Choroid plexus epithelial cell (primary cell): ENCODE measurements around the gene RNF148.

Experiments
- DNase-seq: peaks from one replicate; pipeline ENCODE4 v3.0.0-alpha.2; 2010; ENCODE audit warnings: low read depth
- H3K4me3 ChIP-seq: 2 replicates; pipeline ENCODE4 v1.5.1; 2011; ENCODE audit warnings: low read depth, mild to moderate bottlenecking, control low read depth, low read length, moderate library complexity
- TF ChIP-seq, protein P1 (sequence below): conservative IDR thresholded peaks from 2 replicates; pipeline ENCODE4 v1.5.1; 2011; ENCODE audit warnings: low read depth, mild to moderate bottlenecking, control low read depth, inconsistent platforms, low read length, moderate library complexity

The RNF148 gene

DNA sequence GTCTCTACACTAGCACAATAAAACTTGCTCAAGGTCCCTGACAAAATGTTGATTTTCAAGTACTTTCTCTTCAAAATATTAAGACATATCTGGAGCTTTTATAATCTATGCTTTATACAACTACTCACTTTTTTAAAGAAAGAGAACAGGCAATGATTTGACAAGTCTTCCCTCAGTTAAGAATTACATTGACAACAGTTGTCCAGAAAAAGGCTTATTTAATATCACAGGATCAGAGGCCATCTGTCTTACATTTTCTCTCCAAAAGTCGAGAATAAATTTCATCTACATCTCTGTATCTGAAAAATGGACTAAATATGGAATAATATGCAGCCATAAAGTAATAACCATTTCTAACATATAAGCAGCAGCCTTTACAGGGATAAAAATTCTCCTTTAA is 8.2 kb upstream of the RNF148 start:
- H3K4me3 ChIP-seq = no peak overlapping the region
- TF ChIP-seq, protein P1, sequence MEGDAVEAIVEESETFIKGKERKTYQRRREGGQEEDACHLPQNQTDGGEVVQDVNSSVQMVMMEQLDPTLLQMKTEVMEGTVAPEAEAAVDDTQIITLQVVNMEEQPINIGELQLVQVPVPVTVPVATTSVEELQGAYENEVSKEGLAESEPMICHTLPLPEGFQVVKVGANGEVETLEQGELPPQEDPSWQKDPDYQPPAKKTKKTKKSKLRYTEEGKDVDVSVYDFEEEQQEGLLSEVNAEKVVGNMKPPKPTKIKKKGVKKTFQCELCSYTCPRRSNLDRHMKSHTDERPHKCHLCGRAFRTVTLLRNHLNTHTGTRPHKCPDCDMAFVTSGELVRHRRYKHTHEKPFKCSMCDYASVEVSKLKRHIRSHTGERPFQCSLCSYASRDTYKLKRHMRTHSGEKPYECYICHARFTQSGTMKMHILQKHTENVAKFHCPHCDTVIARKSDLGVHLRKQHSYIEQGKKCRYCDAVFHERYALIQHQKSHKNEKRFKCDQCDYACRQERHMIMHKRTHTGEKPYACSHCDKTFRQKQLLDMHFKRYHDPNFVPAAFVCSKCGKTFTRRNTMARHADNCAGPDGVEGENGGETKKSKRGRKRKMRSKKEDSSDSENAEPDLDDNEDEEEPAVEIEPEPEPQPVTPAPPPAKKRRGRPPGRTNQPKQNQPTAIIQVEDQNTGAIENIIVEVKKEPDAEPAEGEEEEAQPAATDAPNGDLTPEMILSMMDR = no peak
- no peak for DNase-seq

DNA sequence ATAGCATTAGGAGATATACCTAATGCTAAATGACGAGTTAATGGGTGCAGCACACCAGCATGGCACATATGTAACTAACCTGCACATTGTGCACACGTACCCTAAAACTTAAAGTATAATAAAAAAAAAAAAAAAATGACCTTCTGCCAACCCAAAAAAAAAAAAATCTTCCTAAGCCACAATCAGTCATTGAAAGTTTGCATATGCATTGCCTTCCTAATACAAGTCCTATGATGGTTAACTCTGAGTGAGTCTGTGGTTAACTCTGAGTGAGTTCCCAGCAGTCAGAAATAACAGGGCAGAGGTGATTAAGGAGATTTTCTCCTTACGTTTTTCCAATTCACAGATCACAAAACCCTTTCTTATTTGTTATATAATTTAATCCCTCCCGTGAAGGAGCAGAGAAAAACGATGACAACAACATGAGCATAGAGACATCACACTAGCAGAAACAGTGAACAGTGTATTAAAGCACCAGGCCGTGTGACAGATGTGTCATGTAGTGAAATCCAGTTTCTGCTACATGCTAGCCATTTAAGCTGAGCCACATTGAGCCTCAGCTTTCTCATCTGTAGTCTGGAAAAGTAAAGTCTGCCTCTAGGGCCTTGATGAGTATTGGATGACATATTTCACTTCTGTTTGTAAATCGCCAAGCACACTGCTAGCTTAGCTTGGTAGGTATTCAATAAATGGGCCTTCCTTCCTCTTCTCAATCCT is 7.4 kb upstream of the RNF148 start:
- H3K4me3 ChIP-seq = no peak overlapping the region
- TF ChIP-seq, protein P1 = no peak
- no peak for DNase-seq

DNA sequence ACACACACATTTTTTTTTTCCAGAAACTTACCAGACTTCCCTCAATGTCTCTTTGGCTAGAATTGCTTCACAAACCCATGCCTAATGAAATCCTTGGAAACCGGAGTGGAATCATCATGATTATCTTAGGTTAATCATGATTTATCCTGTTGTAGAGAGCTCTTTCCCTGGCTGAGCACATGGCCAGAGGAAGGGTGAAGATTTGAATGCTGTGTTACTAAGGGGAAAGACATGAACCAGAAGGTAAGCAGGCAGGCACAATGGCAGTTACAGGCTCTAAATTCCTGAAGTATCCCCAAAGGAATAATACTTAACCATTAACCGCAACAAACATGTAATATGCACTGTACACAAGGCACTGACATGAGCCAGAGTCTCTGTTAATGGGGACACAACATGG is 4.1 kb upstream of the RNF148 start:
- TF ChIP-seq, protein P1 = no peak
- DNase-seq = no peak
- H3K4me3 ChIP-seq = no peak overlapping the region

DNA sequence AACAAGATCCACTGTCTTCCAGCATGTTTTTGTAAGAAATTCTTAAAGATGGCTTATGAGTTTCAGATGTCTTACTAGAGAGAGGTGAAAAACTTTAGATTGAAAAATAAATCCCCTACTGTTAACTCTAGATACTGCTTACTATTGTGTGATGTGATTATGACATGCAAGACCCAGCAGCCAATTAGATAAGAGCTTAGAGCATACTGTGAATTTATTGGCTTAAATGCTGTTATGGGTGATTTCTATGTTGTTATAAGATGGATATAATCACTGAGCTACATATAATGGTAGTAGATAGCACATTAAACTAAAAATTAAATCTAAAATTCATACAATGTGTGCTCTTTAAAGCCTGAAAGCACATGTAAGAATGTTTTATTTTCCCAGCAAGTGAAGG is 3.7 kb downstream of the RNF148 start, which contains the start of gene RNF133:
Gene RNF133 (minus strand): TSS at position 101 of the 400 bp plus-strand sequence. CDS start 199 bp downstream, outside the sequence.
- no peak for DNase-seq
- H3K4me3 ChIP-seq = no peak within 1 kb of the TSS
- TF ChIP-seq, protein P1 = no peak

DNA sequence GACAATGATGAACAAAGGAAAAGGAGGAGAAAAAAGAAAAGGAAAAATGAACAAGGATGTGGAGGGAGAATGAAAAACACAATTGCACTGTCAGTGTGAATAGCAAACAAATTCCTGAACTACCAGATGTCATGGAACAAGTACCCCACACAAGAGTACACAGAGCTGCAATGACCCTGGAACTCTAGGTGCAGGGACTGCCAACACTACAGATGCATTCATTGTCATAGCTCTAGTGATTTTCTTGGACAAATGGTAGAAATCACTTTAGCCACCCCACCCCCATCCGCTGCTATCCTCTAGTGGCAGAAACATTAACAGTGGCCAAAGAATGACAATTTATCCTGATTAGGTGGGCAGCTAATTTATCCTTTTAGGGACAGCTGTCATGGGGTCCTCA is 6.9 kb downstream of the RNF148 start:
- TF ChIP-seq, protein P1 = no peak
- H3K4me3 ChIP-seq = no peak overlapping the region
- DNase-seq = no peak

DNA sequence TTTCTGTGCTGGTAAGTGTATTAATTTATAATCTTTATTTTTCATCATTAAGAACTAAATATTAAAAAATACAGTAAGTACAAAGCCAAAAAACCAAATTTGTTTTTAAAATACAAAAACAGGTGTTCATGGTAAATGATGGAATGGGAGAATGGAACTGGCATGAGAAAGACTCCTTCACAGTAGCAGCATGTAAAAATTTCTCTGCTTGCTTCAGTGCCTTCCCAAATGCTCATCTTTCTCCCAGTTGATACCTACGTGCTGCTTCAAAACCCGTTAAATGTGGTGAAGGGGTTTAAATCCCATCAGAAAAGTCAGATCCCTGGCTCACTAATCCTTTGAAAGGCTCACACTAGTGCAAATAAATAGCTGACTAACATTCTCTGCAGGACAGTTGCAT is 8.0 kb downstream of the RNF148 start:
- DNase-seq = no peak
- H3K4me3 ChIP-seq = no peak overlapping the region
- TF ChIP-seq, protein P1 = no peak

DNA sequence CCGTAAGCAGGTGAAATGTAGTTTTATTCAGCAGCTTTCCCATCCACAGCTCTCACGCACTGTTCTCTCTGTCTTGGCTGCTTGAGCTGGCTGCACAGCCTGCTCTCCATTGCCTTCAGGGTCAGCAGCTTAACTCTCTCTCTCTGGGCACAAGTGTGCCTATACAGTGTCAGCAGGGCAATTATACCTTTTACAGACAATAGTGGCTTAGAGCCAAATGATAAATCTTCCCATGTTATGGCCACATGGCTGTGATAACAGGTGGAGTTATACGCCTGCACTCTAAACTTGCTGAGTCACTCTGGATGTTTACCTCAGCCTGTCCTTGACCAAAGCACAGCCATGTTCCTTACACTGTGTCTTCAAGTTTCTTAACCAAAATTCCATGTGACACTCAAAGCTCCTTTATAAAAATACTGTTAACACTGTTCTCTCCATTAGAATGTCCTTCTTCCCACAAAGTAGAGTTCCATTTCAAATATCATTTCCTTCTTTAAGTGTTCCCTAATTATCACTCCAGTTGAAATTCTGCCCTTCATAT is 9.9 kb downstream of the RNF148 start:
- no peak overlapping the region for H3K4me3 ChIP-seq

More for the DNA sequence above, 9.9 kb downstream of the RNF148 start:
- TF ChIP-seq, protein P1 = no peak
- no peak for DNase-seq
